GM23338 (cell line): ENCODE results near the gene PDCD2L. TPM values are rescaled to one million over a fixed set of nuclear protein-coding genes. Genes with fewer than 3 reads are reported as not detected.

Experiments
- ATAC-seq: fragments of 200-7000 bp; cut with Tn5 transposase; 3 replicates; pipeline ENCODE4 v1.9.1; 2020
- DNase-seq: peaks from one replicate; pipeline ENCODE4 v3.0.0-alpha.2; 2015; ENCODE audit warnings: low spot score
- H2AFZ ChIP-seq: fragments of 200-600 bp; sonication (generic); 2 replicates; pipeline ENCODE4 v1.8.0; 2016; ENCODE audit warnings: antibody characterized with exemption, mild to moderate bottlenecking, moderate library complexity
- H3F3A ChIP-seq: fragments of 200-600 bp; sonication (generic); replicated peaks from 2 replicates; pipeline ENCODE4 v1.8.0; 2017; ENCODE audit warnings: antibody characterized with exemption, mixed run types, low read depth
- H3K27ac ChIP-seq: fragments of 200-600 bp; sonication (generic); 2 replicates; pipeline ENCODE4 v1.6.1; 2016; ENCODE audit warnings: low read depth
- H3K27me3 ChIP-seq: fragments of 200-600 bp; sonication (generic); 2 replicates; pipeline ENCODE4 v1.8.0; 2016; ENCODE audit warnings: mild to moderate bottlenecking, mixed run types, moderate library complexity; ENCODE audit not compliant: insufficient read depth
- H3K36me3 ChIP-seq: fragments of 200-600 bp; sonication (generic); 2 replicates; pipeline ENCODE4 v1.8.0; 2016; ENCODE audit warnings: mild to moderate bottlenecking; ENCODE audit not compliant: insufficient read depth
- H3K4me1 ChIP-seq: fragments of 200-600 bp; sonication (generic); 2 replicates; pipeline ENCODE4 v1.8.0; 2016; ENCODE audit warnings: mild to moderate bottlenecking, moderate library complexity; ENCODE audit not compliant: insufficient read depth
- H3K4me2 ChIP-seq: fragments of 200-600 bp; sonication (generic); 2 replicates; pipeline ENCODE4 v1.7.1; 2017; ENCODE audit warnings: mixed run types
- H3K4me3 ChIP-seq: fragments of 200-600 bp; sonication (generic); 2 replicates; pipeline ENCODE4 v1.6.1; 2016; ENCODE audit warnings: mixed run types
- H3K79me2 ChIP-seq: fragments of 200-600 bp; sonication (generic); replicated peaks from 2 replicates; pipeline ENCODE4 v1.8.0; 2017; ENCODE audit warnings: mild to moderate bottlenecking; ENCODE audit not compliant: insufficient read depth
- H3K9me2 ChIP-seq: fragments of 200-600 bp; sonication (generic); 2 replicates; pipeline ENCODE4 v1.8.0; 2017; ENCODE audit not compliant: insufficient read depth
- H4K20me1 ChIP-seq: fragments of 200-600 bp; sonication (generic); replicated peaks from 2 replicates; pipeline ENCODE4 v1.8.0; 2017; ENCODE audit warnings: mild to moderate bottlenecking; ENCODE audit not compliant: insufficient read depth
- H3K27ac Mint-ChIP-seq: 2 replicates; pipeline ENCODE4 v1.8.0; 2020; ENCODE audit warnings: inconsistent platforms, mild to moderate bottlenecking, moderate library complexity, mixed read lengths
- H3K27me3 Mint-ChIP-seq: 3 replicates; pipeline ENCODE4 v1.8.0; 2022; ENCODE audit warnings: low read depth, mild to moderate bottlenecking, moderate library complexity, mixed read lengths, inconsistent platforms; ENCODE audit not compliant: insufficient read depth, poor library complexity
- H3K36me3 Mint-ChIP-seq: 3 replicates; pipeline ENCODE4 v1.8.0; 2021; ENCODE audit warnings: low read depth, mild to moderate bottlenecking, inconsistent platforms, moderate library complexity, mixed read lengths
- H3K4me1 Mint-ChIP-seq: 3 replicates; pipeline ENCODE4 v1.8.0; 2020; ENCODE audit warnings: mild to moderate bottlenecking, inconsistent platforms, mixed read lengths
- H3K4me3 Mint-ChIP-seq: 3 replicates; pipeline ENCODE4 v1.8.0; 2021; ENCODE audit warnings: moderate library complexity, mild to moderate bottlenecking, inconsistent platforms, mixed read lengths
- H3K9me3 Mint-ChIP-seq: 3 replicates; pipeline ENCODE4 v1.8.0; 2020; ENCODE audit warnings: moderate library complexity, mild to moderate bottlenecking, inconsistent platforms, mixed read lengths
- CREB1 ChIP-seq: fragments of 250-450 bp; sonication (Bioruptor Pico); IDR thresholded peaks from 2 replicates; pipeline ENCODE4 v1.5.0; 2020; ENCODE audit warnings: low read depth, mild to moderate bottlenecking, moderate library complexity
- CTCF ChIP-seq, 2 experiments: fragments of 200-600 bp in 1 of 2; sonication (generic) in 1 of 2; conservative IDR thresholded peaks; 2 replicates each; pipeline versions ENCODE4 v1.5.1 to v1.6.1; 2016 to 2017; ENCODE audit warnings: antibody characterized with exemption in 2 of 2, low read depth in 2 of 2, mild to moderate bottlenecking in 2 of 2, moderate library complexity in 1 of 2
- ETS1 ChIP-seq: IDR thresholded peaks from 2 replicates; pipeline ENCODE4 v1.6.1; 2016; ENCODE audit warnings: antibody characterized with exemption
- EZH2 ChIP-seq: fragments of 200-600 bp; sonication (generic); IDR thresholded peaks from one replicate; pipeline ENCODE4 v1.8.0; 2017; ENCODE audit warnings: antibody characterized with exemption, mild to moderate bottlenecking, low read depth; ENCODE audit not compliant: unreplicated experiment
- EZH2phosphoT487 ChIP-seq: fragments of 200-600 bp; sonication (generic); IDR thresholded peaks from one replicate; pipeline ENCODE4 v1.8.1; 2018; ENCODE audit warnings: antibody characterized with exemption; ENCODE audit not compliant: unreplicated experiment
- JUNB ChIP-seq: IDR thresholded peaks from one replicate; pipeline ENCODE4 v1.6.1; 2016; ENCODE audit warnings: antibody characterized with exemption; ENCODE audit not compliant: unreplicated experiment
- NANOG ChIP-seq: IDR thresholded peaks from 2 replicates; pipeline ENCODE4 v1.6.1; 2016; ENCODE audit warnings: antibody characterized with exemption, borderline replicate concordance
- POLR2AphosphoS5 ChIP-seq: IDR thresholded peaks from 2 replicates; pipeline ENCODE4 v1.6.1; 2016; ENCODE audit warnings: antibody characterized with exemption, low read depth
- REST ChIP-seq: IDR thresholded peaks from one replicate; pipeline ENCODE4 v1.6.1; 2018; ENCODE audit warnings: antibody characterized with exemption; ENCODE audit not compliant: unreplicated experiment
- STAT1 ChIP-seq: IDR thresholded peaks from one replicate; pipeline ENCODE4 v1.6.1; 2016; ENCODE audit warnings: antibody characterized with exemption; ENCODE audit not compliant: unreplicated experiment
- ZNF114 ChIP-seq: fragments of 250-450 bp; sonication (Bioruptor Pico); IDR thresholded peaks from 2 replicates; pipeline ENCODE4 v1.5.0; 2020; ENCODE audit warnings: mild to moderate bottlenecking, moderate library complexity
- ZNF331 ChIP-seq: fragments of 250-450 bp; sonication (Bioruptor Pico); IDR thresholded peaks from 2 replicates; pipeline ENCODE4 v1.5.0; 2020; ENCODE audit warnings: low read depth, mild to moderate bottlenecking, moderate library complexity
- ZNF462 ChIP-seq: fragments of 250-450 bp; sonication (Bioruptor Pico); IDR thresholded peaks from 2 replicates; pipeline ENCODE4 v1.5.0; 2020; ENCODE audit warnings: mild to moderate bottlenecking, moderate library complexity
- polyA plus RNA-seq: library from polyadenylated mRNA; unstranded; fragments of >200 nt; fragmentation: Nextera tagmentation; extraction: Ambion mirVana; gene quantifications from 2 replicates; pipeline ENCODE4 v1.2.1, GENCODE V29; 2016
- total RNA-seq: library from RNA; depleted of rRNA; stranded (reverse); fragments of >200 nt; shearing (Covaris generic); gene quantifications from 2 replicates; pipeline ENCODE4 v1.2.3, GENCODE V29; 2014

The PDCD2L gene
- total and polyA plus RNA-seq, 2 experiments from 2014 or later = 61.3 to 67.2 TPM

GRCh38 chr19:34373601-34374288 lies 30.5 kb upstream of the PDCD2L start:
- Histone ChIP-seq H3K36me3 (peaks cover 25% of the 10 kb centered on the region; the same call in 1 of the 2 replicates), H4K20me1 (peaks cover 14% of the 10 kb centered on the region), H3K4me1 (no peaks in the 10 kb centered on the region), H3K27me3 (no peaks in the 10 kb centered on the region), H3F3A (no peaks in the 10 kb centered on the region), H3K4me2 (no peak overlapping the region), H3K79me2 (peaks cover 28% of the 10 kb centered on the region; the same call in 1 of the 2 replicates), H2AFZ (no peak overlapping the region), H3K9me2 (no peaks in the 10 kb centered on the region), H3K4me3 (no peak overlapping the region), H3K27ac (peak overlapping the region; percentile 55; the same call in 1 of the 2 replicates)
- no peaks in the 10 kb centered on the region for H3K4me1 Mint-ChIP-seq
- no peak overlapping the region for H3K27ac Mint-ChIP-seq
- DNase-seq = no peak
- no peak for ATAC-seq
- H3K9me3 Mint-ChIP-seq = no peaks in the 10 kb centered on the region
- H3K27me3 Mint-ChIP-seq = peaks cover 2% of the 10 kb centered on the region
- no peak for TF ChIP-seq CTCF (conservative IDR thresholded peaks at IDR 0.05; ENCODE audit: low read depth in 2 of 2)
- TF ChIP-seq STAT1 = no peak
- no peak for TF ChIP-seq ZNF331 (CRISPR knock-in tag)
- no peak for TF ChIP-seq POLR2AphosphoS5
- no peak for TF ChIP-seq REST
- TF ChIP-seq CREB1 (CRISPR knock-in tag) = no peak
- TF ChIP-seq ZNF114 (CRISPR knock-in tag) = no peak
- no peak for TF ChIP-seq ZNF462 (CRISPR knock-in tag)
- TF ChIP-seq NANOG = no peak
- no peak for TF ChIP-seq EZH2phosphoT487
- no peak for TF ChIP-seq EZH2
- TF ChIP-seq JUNB = no peak
- TF ChIP-seq ETS1 = no peak
- H3K36me3 Mint-ChIP-seq = peaks cover 70% of the 10 kb centered on the region
- no peak overlapping the region for H3K4me3 Mint-ChIP-seq
